ENCODE data around the gene SORBS1. TPM values are rescaled to one million over a fixed set of nuclear protein-coding genes. Genes with fewer than 3 reads are reported as not detected.
A peak's percentile ranks its signal among the peaks of the same experiment; 100 is the strongest.

SORBS1 gene
- total RNA-seq, 1 donor from 2014 or later, result 116 TPM

GRCh38 chr10:95375418-95375817 lies 185.8 kb downstream of the SORBS1 start:
- H3K27ac ChIP-seq, result no peak overlapping the region
- TF ChIP-seq POLR2AphosphoS5 (IDR thresholded peaks at IDR 0.05; ENCODE audit: insufficient read depth in 1 of 2, low read depth in 1 of 2), result no peak
- no peak for TF ChIP-seq CTCF (IDR thresholded peaks at IDR 0.05)
- no peak for TF ChIP-seq POLR2A (IDR thresholded peaks at IDR 0.05)
- no peak overlapping the region for H3K4me3 ChIP-seq
- intact Hi-C loops (cut with DNase I), result no loop called here
- no peak for DNase-seq (ENCODE audit: extremely low spot score in 2 of 2)
- no peaks in the 10 kb centered on the region for H3K27me3 ChIP-seq
- H3K9me3 ChIP-seq, result no peaks in the 10 kb centered on the region
- H3K4me1 ChIP-seq, result peaks cover 5% of the 10 kb centered on the region
- peaks cover 0 to 4% of the 10 kb centered on the region in 2 donors for H3K36me3 ChIP-seq

- intact Hi-C loops (cut with DNase I), result loop anchor here (5.0 kb wide), 2 partner anchors 228 to 1778 kb away; no protein-coding TSS in a partner anchor
- H3K27me3 ChIP-seq, result no peaks in the 10 kb centered on the region
- TF ChIP-seq POLR2AphosphoS5 (IDR thresholded peaks at IDR 0.05; ENCODE audit: insufficient read depth in 1 of 2, low read depth in 1 of 2) (no peak), CTCF (IDR thresholded peaks at IDR 0.05) (peak; percentile 70 to 95 (median 82)), POLR2A (IDR thresholded peaks at IDR 0.05) (no peak)
- H3K4me3 ChIP-seq, result no peak overlapping the region
- peaks cover 5% of the 10 kb centered on the region for H3K4me1 ChIP-seq
- H3K36me3 ChIP-seq, result no peaks in the 10 kb centered on the region
- DNase-seq (ENCODE audit: extremely low spot score in 2 of 2), result no peak
- H3K27ac ChIP-seq, result no peak overlapping the region
- no peaks in the 10 kb centered on the region for H3K9me3 ChIP-seq
Measured at GRCh38 chr10:95374597-95375209, 186.5 kb downstream of the SORBS1 start.

- Histone ChIP-seq H3K4me3 (no peak overlapping the region), H3K36me3 (no peaks in the 10 kb centered on the region), H3K27ac (no peak overlapping the region), H3K4me1 (peaks cover 5% of the 10 kb centered on the region), H3K9me3 (no peaks in the 10 kb centered on the region), H3K27me3 (no peaks in the 10 kb centered on the region)
- intact Hi-C loops (cut with DNase I), result loop anchor here (5.0 kb wide), 2 partner anchors 229 to 1779 kb away; no protein-coding TSS in a partner anchor
- no peak for DNase-seq (ENCODE audit: extremely low spot score in 2 of 2)
- TF ChIP-seq POLR2AphosphoS5 (IDR thresholded peaks at IDR 0.05; ENCODE audit: insufficient read depth in 1 of 2, low read depth in 1 of 2) (no peak), POLR2A (IDR thresholded peaks at IDR 0.05) (no peak), CTCF (IDR thresholded peaks at IDR 0.05) (no peak)
Measured at GRCh38 chr10:95373660-95374059, 187.5 kb downstream of the SORBS1 start.

GRCh38 chr10:95364342-95364741 lies 196.8 kb downstream of the SORBS1 start:
- no peaks in the 10 kb centered on the region for H3K36me3 ChIP-seq
- TF ChIP-seq CTCF (IDR thresholded peaks at IDR 0.05), result no peak
- no peak for TF ChIP-seq POLR2AphosphoS5 (IDR thresholded peaks at IDR 0.05; ENCODE audit: insufficient read depth in 1 of 2, low read depth in 1 of 2)
- no peak for TF ChIP-seq POLR2A (IDR thresholded peaks at IDR 0.05)
- H3K4me3 ChIP-seq, result no peak overlapping the region
- DNase-seq (ENCODE audit: extremely low spot score in 2 of 2), result no peak
- intact Hi-C loops (cut with DNase I), result no loop called here
- H3K4me1 ChIP-seq, result peaks cover 12% of the 10 kb centered on the region
- no peaks in the 10 kb centered on the region for H3K9me3 ChIP-seq
- no peak overlapping the region for H3K27ac ChIP-seq
- no peaks in the 10 kb centered on the region for H3K27me3 ChIP-seq

- Histone ChIP-seq H3K4me1 (peaks cover 16% of the 10 kb centered on the region), H3K27ac (no peak overlapping the region), H3K4me3 (no peak overlapping the region), H3K27me3 (no peaks in the 10 kb centered on the region), H3K9me3 (no peaks in the 10 kb centered on the region), H3K36me3 (no peaks in the 10 kb centered on the region)
- TF ChIP-seq CTCF (IDR thresholded peaks at IDR 0.05), result peak; percentile 80 to 86 (median 82)
- TF ChIP-seq POLR2A (IDR thresholded peaks at IDR 0.05), result no peak
- peak in 1 of 2 donors; percentile 39 for TF ChIP-seq POLR2AphosphoS5 (IDR thresholded peaks at IDR 0.05; ENCODE audit: insufficient read depth in 1 of 2, low read depth in 1 of 2)
- DNase-seq (ENCODE audit: extremely low spot score in 2 of 2), result no peak
- intact Hi-C loops (cut with DNase I), result no loop called here
Measured at GRCh38 chr10:95363303-95363912, 197.8 kb downstream of the SORBS1 start.
